Skeletal muscle tissue (tissue), 4 donors: ENCODE measurements around the gene PRKG1. TPM values are rescaled to one million over a fixed set of nuclear protein-coding genes. Genes with fewer than 3 reads are reported as not detected.
"Not testable (repeated sequence)": the region's sequence is repeated elsewhere in the genome, so short reads cannot be mapped to it uniquely, and the experiment has no call there.

Source experiments
- H3K27ac ChIP-seq: one replicate; pipeline ENCODE4 v1.7.0; 2013; ENCODE audit warnings: mild to moderate bottlenecking, low read depth, low read length, inconsistent platforms
- H3K27me3 ChIP-seq, 3 donors: one replicate each; pipeline ENCODE4 v1.7.0; 2013; ENCODE audit warnings: low read length in 3 of 3; ENCODE audit not compliant: control insufficient read depth in 3 of 3, insufficient read depth in 3 of 3
- H3K36me3 ChIP-seq, 3 donors: one replicate each; pipeline ENCODE4 v1.7.0; 2013; ENCODE audit warnings: low read length in 3 of 3; ENCODE audit not compliant: control insufficient read depth in 3 of 3, insufficient read depth in 3 of 3
- H3K4me1 ChIP-seq, 3 donors: one replicate each; pipeline ENCODE4 v1.7.0; 2013; ENCODE audit warnings: low read length in 3 of 3, mild to moderate bottlenecking in 3 of 3; ENCODE audit not compliant: control insufficient read depth in 3 of 3, insufficient read depth in 3 of 3
- H3K4me3 ChIP-seq, 3 donors: one replicate each; pipeline ENCODE4 v1.7.0; 2013; ENCODE audit warnings: low read length in 3 of 3
- H3K9ac ChIP-seq, 3 donors: one replicate each; pipeline ENCODE4 v1.7.0; 2013; ENCODE audit warnings: low read length in 3 of 3, mild to moderate bottlenecking in 3 of 3, moderate library complexity in 2 of 3, low read depth in 1 of 3
- H3K9me3 ChIP-seq, 3 donors: one replicate each; pipeline ENCODE4 v1.7.0; 2013; ENCODE audit warnings: low read length in 3 of 3; ENCODE audit not compliant: control insufficient read depth in 3 of 3
- total RNA-seq: library from RNA; depleted of rRNA; stranded (reverse); fragments of >200 nt; gene quantifications from one replicate; pipeline ENCODE4 v1.2.3, GENCODE V29; 2014
- donor health status: Osteomylitis.

Gene PRKG1
- total RNA-seq, 1 donor from 2014 or later, result 44.9 TPM

DNA sequence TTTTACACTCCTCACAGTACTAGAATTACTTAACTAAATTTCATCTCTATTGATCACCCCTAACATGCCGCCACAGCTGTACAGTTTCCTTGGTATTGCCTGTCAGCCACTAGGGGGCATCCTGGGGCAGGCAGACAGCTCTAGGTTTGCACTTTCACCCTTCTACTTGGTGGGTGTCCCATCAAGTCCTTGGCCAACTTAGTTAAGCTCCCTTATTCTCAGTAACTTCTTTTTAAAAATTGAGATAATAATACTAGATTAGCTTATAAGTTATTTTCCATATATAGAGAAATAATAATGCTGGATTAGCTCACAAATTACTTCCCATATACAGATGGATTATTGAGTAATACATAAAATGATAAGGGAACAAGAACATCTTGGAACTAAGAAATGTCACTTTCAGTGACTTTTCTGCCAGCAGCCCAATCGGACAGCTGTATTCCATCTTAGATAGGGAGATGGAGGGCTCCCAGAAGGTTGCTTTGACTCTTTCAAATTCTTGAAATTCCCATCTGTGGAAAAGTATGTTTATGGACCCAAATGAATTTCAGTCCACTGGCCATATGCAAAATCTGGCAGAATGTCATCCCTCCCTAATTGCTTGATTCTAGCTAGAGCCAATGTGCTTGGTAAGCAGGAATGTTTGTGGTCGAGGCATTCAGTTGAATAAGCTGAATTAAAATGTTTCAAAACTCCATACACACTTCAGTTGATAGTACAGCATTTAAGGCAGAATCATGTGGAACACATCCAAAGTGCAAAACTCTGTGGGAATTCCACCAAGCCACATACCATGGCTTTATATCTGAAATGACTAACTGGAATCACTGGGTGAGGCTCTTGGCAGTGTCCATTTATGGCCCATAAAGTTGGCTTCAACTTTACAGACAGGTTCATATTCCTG lies 315.4 kb downstream of the PRKG1 start:
- H3K9me3 ChIP-seq, result no peaks in the 10 kb centered on the region
- no peaks in the 10 kb centered on the region for H3K27me3 ChIP-seq
- H3K4me3 ChIP-seq, result no peak overlapping the region
- H3K4me1 ChIP-seq, result peaks cover 0 to 4% (median 0%) of the 10 kb centered on the region in 3 donors
- H3K27ac ChIP-seq, result no peak overlapping the region
- H3K36me3 ChIP-seq, result no peaks in the 10 kb centered on the region
- H3K9ac ChIP-seq, result no peak overlapping the region

DNA sequence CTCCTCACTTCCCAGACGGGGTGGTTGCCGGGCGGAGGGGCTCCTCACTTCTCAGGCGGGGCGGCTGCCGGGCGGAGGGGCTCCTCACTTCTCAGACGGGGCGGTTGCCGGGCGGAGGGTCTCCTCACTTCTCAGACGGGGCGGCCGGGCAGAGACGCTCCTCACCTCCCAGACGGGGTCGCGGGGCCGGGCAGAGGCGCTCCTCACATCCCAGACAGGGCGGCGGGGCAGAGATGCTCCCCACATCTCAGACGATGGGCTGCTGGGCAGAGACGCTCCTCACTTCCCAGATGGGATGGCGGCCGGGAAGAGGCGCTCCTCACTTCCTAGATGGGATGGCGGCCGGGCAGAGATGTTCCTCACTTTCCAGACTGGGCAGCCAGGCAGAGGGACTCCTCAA lies 318.7 kb downstream of the PRKG1 start:
- not testable (repeated sequence) for H3K4me3 ChIP-seq, H3K9me3 ChIP-seq, H3K36me3 ChIP-seq, H3K27ac ChIP-seq, H3K27me3 ChIP-seq, H3K9ac ChIP-seq
- H3K4me1 ChIP-seq, result peaks cover 6 to 10% (median 7%) of the 10 kb centered on the region in 3 donors

DNA sequence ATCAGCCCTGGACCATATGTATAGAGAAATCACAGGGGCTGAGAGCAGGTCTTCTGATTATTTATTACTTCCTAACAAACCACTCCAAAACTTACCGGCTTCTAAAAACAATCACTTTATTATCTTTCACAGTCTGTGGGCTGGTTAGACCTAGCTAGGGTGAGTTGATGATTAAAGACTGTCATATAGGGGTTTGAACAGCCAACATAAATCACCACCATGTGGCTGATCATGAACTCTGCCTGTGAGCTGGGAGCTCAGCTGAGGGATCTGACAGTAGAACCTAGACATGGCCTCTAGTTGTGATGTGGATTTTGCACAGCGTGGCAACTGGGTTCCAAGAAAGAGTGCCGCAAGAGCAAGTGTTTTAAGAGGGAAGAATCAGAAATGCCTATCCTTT lies 319.8 kb downstream of the PRKG1 start:
- H3K27ac ChIP-seq, result no peak overlapping the region
- no peak overlapping the region for H3K4me3 ChIP-seq
- peaks cover 7 to 15% (median 8%) of the 10 kb centered on the region in 3 donors for H3K4me1 ChIP-seq
- H3K9ac ChIP-seq, result no peak overlapping the region
- H3K9me3 ChIP-seq, result no peaks in the 10 kb centered on the region
- no peaks in the 10 kb centered on the region for H3K36me3 ChIP-seq
- H3K27me3 ChIP-seq, result no peaks in the 10 kb centered on the region

DNA sequence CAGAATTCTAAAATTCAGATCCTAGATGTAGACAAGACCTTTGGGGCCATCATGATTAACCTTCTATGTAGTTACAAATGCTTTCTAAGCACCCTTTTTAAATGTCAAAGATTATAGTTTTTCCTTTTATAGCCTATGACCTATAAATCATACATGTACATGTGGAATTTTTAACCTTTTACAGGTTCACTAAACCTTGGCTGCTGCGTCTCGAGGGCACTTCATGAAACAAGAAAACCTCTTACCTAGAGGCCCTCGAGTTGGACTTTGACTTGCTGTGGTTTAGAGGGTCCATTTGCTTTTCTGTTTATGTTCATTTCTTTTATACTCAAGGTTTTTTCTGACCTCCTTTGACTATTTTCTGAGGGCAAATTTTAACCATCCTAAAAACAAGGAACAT lies 323.0 kb downstream of the PRKG1 start:
- H3K36me3 ChIP-seq, result no peaks in the 10 kb centered on the region
- H3K27me3 ChIP-seq, result no peaks in the 10 kb centered on the region
- peaks cover 7 to 11% (median 8%) of the 10 kb centered on the region in 3 donors for H3K4me1 ChIP-seq
- no peak overlapping the region for H3K9ac ChIP-seq
- no peak overlapping the region for H3K4me3 ChIP-seq
- H3K9me3 ChIP-seq, result no peaks in the 10 kb centered on the region
- no peak overlapping the region for H3K27ac ChIP-seq

DNA sequence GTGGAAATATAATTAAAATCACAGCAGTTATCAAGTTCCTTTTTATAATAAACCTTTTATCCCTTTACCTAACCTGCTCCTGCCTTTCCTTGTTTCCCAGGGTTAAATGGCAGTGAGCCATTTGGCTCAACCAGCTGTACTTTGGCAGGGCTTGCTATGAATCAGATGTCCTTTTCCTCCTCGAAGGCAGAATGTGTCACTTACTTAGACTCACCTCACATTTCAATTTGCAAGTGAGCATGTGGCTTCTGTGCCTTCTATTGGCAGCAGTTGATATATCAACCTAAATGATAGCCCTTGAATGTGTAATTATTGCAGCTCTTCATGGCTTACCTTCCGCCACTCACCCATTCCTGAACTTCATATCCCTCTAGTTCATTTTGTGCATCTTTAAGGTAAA lies 323.4 kb downstream of the PRKG1 start:
- no peaks in the 10 kb centered on the region for H3K36me3 ChIP-seq

DNA sequence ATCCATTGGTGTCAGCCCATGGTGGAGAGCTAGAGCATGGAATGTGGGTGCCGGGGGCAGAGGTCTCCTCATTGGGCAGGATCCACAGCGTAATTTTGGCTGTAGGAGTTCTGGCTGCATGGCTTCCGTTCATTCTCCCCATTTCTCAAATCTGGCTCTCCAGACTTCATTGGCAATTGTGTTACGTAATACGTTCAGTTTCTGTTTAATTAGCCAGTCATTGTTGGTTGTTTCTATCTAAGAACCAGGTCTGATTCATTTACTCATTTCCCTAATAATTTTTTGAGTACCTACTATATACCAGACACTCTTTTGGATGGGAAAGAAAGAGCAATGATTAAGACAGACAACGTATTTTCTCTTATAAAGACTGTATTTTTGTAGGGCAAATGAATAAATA lies 325.6 kb downstream of the PRKG1 start:
- no peak overlapping the region for H3K4me3 ChIP-seq
- no peaks in the 10 kb centered on the region for H3K36me3 ChIP-seq
- no peaks in the 10 kb centered on the region for H3K9me3 ChIP-seq
- no peak overlapping the region for H3K27ac ChIP-seq
- no peaks in the 10 kb centered on the region for H3K27me3 ChIP-seq
- H3K4me1 ChIP-seq, result peaks cover 7 to 11% (median 8%) of the 10 kb centered on the region in 3 donors
- no peak overlapping the region for H3K9ac ChIP-seq

More for the DNA sequence above, 323.4 kb downstream of the PRKG1 start:
- Histone ChIP-seq H3K4me1 (peaks cover 7 to 11% (median 8%) of the 10 kb centered on the region in 3 donors), H3K27ac (no peak overlapping the region), H3K9ac (no peak overlapping the region), H3K4me3 (no peak overlapping the region), H3K27me3 (no peaks in the 10 kb centered on the region), H3K9me3 (no peaks in the 10 kb centered on the region)

DNA sequence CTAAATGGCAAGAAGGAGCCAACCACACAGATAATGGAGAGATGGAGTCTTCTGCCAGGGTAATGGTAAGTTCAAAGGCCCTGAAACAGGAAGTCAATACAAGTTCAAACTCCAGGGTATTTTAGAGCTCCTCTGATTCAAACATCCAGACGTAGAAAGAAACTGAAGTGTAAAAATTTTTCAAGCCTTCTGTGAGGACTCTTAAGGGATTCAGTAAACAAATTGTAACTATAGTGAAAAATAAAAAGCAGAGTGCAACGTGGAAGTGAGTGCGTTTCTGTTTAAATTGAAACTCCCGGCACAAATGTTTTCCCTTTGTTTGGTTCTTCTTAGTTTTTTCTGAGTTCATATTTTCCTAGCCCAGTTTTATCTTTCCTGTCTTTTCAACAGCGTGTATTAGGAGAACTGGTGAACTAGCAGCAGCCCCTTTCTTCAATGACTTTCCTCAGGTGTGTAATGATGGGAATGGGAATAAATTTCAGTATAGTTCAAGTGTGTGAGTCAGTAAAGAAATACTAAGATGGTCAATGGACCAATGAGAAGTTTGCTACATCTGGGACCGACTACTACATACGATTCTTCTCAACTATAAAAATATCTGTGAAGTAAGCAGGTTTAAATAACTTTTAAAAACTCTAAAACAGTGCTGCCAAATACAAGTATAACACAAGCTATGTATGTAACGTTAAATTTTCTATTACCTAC lies 326.3 kb downstream of the PRKG1 start:
- H3K4me3 ChIP-seq, result no peak overlapping the region

DNA sequence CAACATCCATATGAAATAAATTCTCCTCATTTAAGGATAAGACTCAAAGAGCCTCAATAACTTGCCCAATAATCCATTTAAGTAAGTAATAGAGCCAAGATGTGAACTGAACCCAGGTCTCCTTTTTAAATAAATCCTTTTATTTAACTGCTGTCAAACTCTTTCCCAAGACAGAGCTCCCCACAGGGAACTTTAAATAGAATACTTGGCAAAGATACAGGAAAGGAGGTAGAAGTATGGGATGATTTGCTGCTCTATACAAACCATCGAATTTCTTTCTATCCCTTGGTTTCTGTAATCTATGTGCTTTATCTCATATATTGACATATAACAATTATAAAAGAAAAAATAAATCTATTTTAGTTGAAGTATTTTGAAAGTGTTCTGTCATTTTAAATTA lies 329.2 kb downstream of the PRKG1 start:
- Histone ChIP-seq H3K36me3 (no peaks in the 10 kb centered on the region), H3K9ac (no peak overlapping the region), H3K4me1 (peaks cover 2 to 9% (median 8%) of the 10 kb centered on the region in 3 donors), H3K27me3 (no peaks in the 10 kb centered on the region), H3K27ac (no peak overlapping the region), H3K9me3 (no peaks in the 10 kb centered on the region), H3K4me3 (no peak overlapping the region)

More for the DNA sequence above, 326.3 kb downstream of the PRKG1 start:
- Histone ChIP-seq H3K27ac (no peak overlapping the region), H3K9ac (no peak overlapping the region), H3K4me1 (peaks cover 7 to 14% (median 10%) of the 10 kb centered on the region in 3 donors), H3K9me3 (no peaks in the 10 kb centered on the region), H3K36me3 (no peaks in the 10 kb centered on the region), H3K27me3 (no peaks in the 10 kb centered on the region)

DNA sequence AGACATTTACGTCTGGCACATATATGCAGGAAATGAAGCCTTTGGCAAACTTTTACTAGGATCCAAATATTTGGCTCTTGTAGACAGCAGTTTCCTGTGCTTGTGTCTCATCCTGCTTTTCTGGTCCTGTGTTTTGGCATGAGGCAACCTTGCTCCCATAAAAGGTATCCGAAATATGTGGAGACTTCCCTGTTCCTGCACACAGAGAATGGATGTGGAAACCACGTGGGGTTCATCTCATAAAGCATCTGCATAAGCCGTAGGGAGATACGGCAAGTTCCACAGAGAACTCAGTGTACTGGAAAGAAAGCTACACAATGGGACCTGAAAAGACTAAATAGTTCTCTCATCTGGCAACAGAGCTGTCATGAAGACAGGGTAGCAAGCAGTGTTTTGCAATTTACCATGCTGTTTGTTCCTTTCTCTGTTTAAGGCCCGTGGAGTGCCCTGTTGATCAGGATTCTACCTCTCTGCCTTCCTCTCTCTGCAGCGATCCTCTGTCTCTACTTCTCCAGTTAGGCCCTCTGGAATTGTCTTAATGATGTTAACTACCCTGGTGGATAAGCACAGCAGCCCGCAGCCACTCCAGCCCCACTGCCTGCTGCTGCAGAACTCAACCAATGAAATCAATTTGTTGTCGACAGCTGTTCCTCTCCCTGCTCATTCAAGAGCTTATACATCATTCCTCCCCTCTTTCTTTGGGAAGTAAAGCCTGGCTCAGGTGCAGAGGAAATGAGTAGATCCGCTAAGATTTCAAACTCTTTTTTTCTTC lies 331.5 kb downstream of the PRKG1 start:
- Histone ChIP-seq H3K4me1 (peaks cover 2 to 9% (median 8%) of the 10 kb centered on the region in 3 donors), H3K27me3 (no peaks in the 10 kb centered on the region), H3K27ac (no peak overlapping the region)

More for the DNA sequence above, 331.5 kb downstream of the PRKG1 start:
- Histone ChIP-seq H3K4me3 (no peak overlapping the region), H3K9ac (no peak overlapping the region), H3K36me3 (no peaks in the 10 kb centered on the region), H3K9me3 (no peaks in the 10 kb centered on the region)
